Keratinocyte (primary cell): ENCODE measurements around the gene ZNF710.

Experiments used
- EZH2 ChIP-seq: IDR thresholded peaks from one replicate; pipeline ENCODE4 v1.6.1; 2012; ENCODE audit warnings: inconsistent platforms, mild to moderate bottlenecking, low read length, moderate library complexity
- TF ChIP-seq, protein P1 (sequence below), 3 experiments: IDR thresholded peaks in 1 of 3; conservative IDR thresholded peaks in 1 of 3; optimal IDR thresholded peaks in 1 of 3; 2 replicates in 2 of 3; 3 replicates in 1 of 3; pipeline versions ENCODE3 to v1.5.1; 2011; ENCODE audit warnings: low read length in 3 of 3, mild to moderate bottlenecking in 3 of 3, moderate library complexity in 2 of 3, control low read depth in 1 of 3, inconsistent platforms in 1 of 3; ENCODE audit not compliant: insufficient read depth in 2 of 3; ENCODE audit errors: extremely low read depth in 1 of 3

DNA sequence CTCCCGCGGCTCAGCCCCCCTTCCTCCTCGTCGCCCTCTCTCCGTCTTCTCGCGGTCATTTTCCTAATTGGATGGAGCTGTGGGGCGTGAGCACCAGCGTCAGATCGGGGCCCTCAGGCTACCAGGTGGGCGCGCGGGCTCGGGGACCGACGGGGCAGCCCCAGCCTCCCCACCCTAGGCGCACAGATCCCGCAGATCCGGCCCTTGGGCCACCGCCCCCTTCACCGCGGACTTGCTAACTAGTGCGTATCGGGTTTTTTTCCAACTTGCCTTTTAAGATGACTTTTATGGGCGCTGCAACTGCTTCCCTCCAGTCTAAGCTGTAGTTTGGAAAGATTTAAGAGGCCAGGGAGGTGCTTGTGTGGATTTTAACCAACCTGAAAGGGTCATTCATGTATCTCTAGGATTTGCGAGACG is 1.3 kb downstream of the ZNF710 start:
- TF ChIP-seq, protein P1, sequence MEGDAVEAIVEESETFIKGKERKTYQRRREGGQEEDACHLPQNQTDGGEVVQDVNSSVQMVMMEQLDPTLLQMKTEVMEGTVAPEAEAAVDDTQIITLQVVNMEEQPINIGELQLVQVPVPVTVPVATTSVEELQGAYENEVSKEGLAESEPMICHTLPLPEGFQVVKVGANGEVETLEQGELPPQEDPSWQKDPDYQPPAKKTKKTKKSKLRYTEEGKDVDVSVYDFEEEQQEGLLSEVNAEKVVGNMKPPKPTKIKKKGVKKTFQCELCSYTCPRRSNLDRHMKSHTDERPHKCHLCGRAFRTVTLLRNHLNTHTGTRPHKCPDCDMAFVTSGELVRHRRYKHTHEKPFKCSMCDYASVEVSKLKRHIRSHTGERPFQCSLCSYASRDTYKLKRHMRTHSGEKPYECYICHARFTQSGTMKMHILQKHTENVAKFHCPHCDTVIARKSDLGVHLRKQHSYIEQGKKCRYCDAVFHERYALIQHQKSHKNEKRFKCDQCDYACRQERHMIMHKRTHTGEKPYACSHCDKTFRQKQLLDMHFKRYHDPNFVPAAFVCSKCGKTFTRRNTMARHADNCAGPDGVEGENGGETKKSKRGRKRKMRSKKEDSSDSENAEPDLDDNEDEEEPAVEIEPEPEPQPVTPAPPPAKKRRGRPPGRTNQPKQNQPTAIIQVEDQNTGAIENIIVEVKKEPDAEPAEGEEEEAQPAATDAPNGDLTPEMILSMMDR (optimal IDR thresholded peaks at IDR 0.05 in 1 of 3, IDR thresholded peaks at IDR 0.05 in 1 of 3, conservative IDR thresholded peaks at IDR 0.05 in 1 of 3; ENCODE audit: extremely low read depth in 1 of 3, insufficient read depth in 2 of 3, low read length in 3 of 3) = no peak
- no peak for TF ChIP-seq EZH2
